GM23338 (cell line): ENCODE data around the gene XPNPEP1. TPM values are rescaled to one million over a fixed set of nuclear protein-coding genes. Genes with fewer than 3 reads are reported as not detected.

Experiments
- ATAC-seq: fragments of 200-7000 bp; cut with Tn5 transposase; 3 replicates; pipeline ENCODE4 v1.9.1; 2020
- DNase-seq: peaks from one replicate; pipeline ENCODE4 v3.0.0-alpha.2; 2015; ENCODE audit warnings: low spot score
- H2AFZ ChIP-seq: fragments of 200-600 bp; sonication (generic); 2 replicates; pipeline ENCODE4 v1.8.0; 2016; ENCODE audit warnings: antibody characterized with exemption, mild to moderate bottlenecking, moderate library complexity
- H3F3A ChIP-seq: fragments of 200-600 bp; sonication (generic); replicated peaks from 2 replicates; pipeline ENCODE4 v1.8.0; 2017; ENCODE audit warnings: antibody characterized with exemption, mixed run types, low read depth
- H3K27ac ChIP-seq: fragments of 200-600 bp; sonication (generic); 2 replicates; pipeline ENCODE4 v1.6.1; 2016; ENCODE audit warnings: low read depth
- H3K27me3 ChIP-seq: fragments of 200-600 bp; sonication (generic); 2 replicates; pipeline ENCODE4 v1.8.0; 2016; ENCODE audit warnings: mild to moderate bottlenecking, mixed run types, moderate library complexity; ENCODE audit not compliant: insufficient read depth
- H3K36me3 ChIP-seq: fragments of 200-600 bp; sonication (generic); 2 replicates; pipeline ENCODE4 v1.8.0; 2016; ENCODE audit warnings: mild to moderate bottlenecking; ENCODE audit not compliant: insufficient read depth
- H3K4me1 ChIP-seq: fragments of 200-600 bp; sonication (generic); 2 replicates; pipeline ENCODE4 v1.8.0; 2016; ENCODE audit warnings: mild to moderate bottlenecking, moderate library complexity; ENCODE audit not compliant: insufficient read depth
- H3K4me2 ChIP-seq: fragments of 200-600 bp; sonication (generic); 2 replicates; pipeline ENCODE4 v1.7.1; 2017; ENCODE audit warnings: mixed run types
- H3K4me3 ChIP-seq: fragments of 200-600 bp; sonication (generic); 2 replicates; pipeline ENCODE4 v1.6.1; 2016; ENCODE audit warnings: mixed run types
- H3K79me2 ChIP-seq: fragments of 200-600 bp; sonication (generic); replicated peaks from 2 replicates; pipeline ENCODE4 v1.8.0; 2017; ENCODE audit warnings: mild to moderate bottlenecking; ENCODE audit not compliant: insufficient read depth
- H3K9me2 ChIP-seq: fragments of 200-600 bp; sonication (generic); 2 replicates; pipeline ENCODE4 v1.8.0; 2017; ENCODE audit not compliant: insufficient read depth
- H4K20me1 ChIP-seq: fragments of 200-600 bp; sonication (generic); replicated peaks from 2 replicates; pipeline ENCODE4 v1.8.0; 2017; ENCODE audit warnings: mild to moderate bottlenecking; ENCODE audit not compliant: insufficient read depth
- H3K27ac Mint-ChIP-seq: 2 replicates; pipeline ENCODE4 v1.8.0; 2020; ENCODE audit warnings: inconsistent platforms, mild to moderate bottlenecking, moderate library complexity, mixed read lengths
- H3K27me3 Mint-ChIP-seq: 3 replicates; pipeline ENCODE4 v1.8.0; 2022; ENCODE audit warnings: low read depth, mild to moderate bottlenecking, moderate library complexity, mixed read lengths, inconsistent platforms; ENCODE audit not compliant: insufficient read depth, poor library complexity
- H3K36me3 Mint-ChIP-seq: 3 replicates; pipeline ENCODE4 v1.8.0; 2021; ENCODE audit warnings: low read depth, mild to moderate bottlenecking, inconsistent platforms, moderate library complexity, mixed read lengths
- H3K4me1 Mint-ChIP-seq: 3 replicates; pipeline ENCODE4 v1.8.0; 2020; ENCODE audit warnings: mild to moderate bottlenecking, inconsistent platforms, mixed read lengths
- H3K4me3 Mint-ChIP-seq: 3 replicates; pipeline ENCODE4 v1.8.0; 2021; ENCODE audit warnings: moderate library complexity, mild to moderate bottlenecking, inconsistent platforms, mixed read lengths
- H3K9me3 Mint-ChIP-seq: 3 replicates; pipeline ENCODE4 v1.8.0; 2020; ENCODE audit warnings: moderate library complexity, mild to moderate bottlenecking, inconsistent platforms, mixed read lengths
- CREB1 ChIP-seq: fragments of 250-450 bp; sonication (Bioruptor Pico); IDR thresholded peaks from 2 replicates; pipeline ENCODE4 v1.5.0; 2020; ENCODE audit warnings: low read depth, mild to moderate bottlenecking, moderate library complexity
- EZH2 ChIP-seq: fragments of 200-600 bp; sonication (generic); IDR thresholded peaks from one replicate; pipeline ENCODE4 v1.8.0; 2017; ENCODE audit warnings: antibody characterized with exemption, mild to moderate bottlenecking, low read depth; ENCODE audit not compliant: unreplicated experiment
- EZH2phosphoT487 ChIP-seq: fragments of 200-600 bp; sonication (generic); IDR thresholded peaks from one replicate; pipeline ENCODE4 v1.8.1; 2018; ENCODE audit warnings: antibody characterized with exemption; ENCODE audit not compliant: unreplicated experiment
- JUNB ChIP-seq: IDR thresholded peaks from one replicate; pipeline ENCODE4 v1.6.1; 2016; ENCODE audit warnings: antibody characterized with exemption; ENCODE audit not compliant: unreplicated experiment
- POLR2AphosphoS5 ChIP-seq: IDR thresholded peaks from 2 replicates; pipeline ENCODE4 v1.6.1; 2016; ENCODE audit warnings: antibody characterized with exemption, low read depth
- STAT1 ChIP-seq: IDR thresholded peaks from one replicate; pipeline ENCODE4 v1.6.1; 2016; ENCODE audit warnings: antibody characterized with exemption; ENCODE audit not compliant: unreplicated experiment
- ZNF114 ChIP-seq: fragments of 250-450 bp; sonication (Bioruptor Pico); IDR thresholded peaks from 2 replicates; pipeline ENCODE4 v1.5.0; 2020; ENCODE audit warnings: mild to moderate bottlenecking, moderate library complexity
- ZNF331 ChIP-seq: fragments of 250-450 bp; sonication (Bioruptor Pico); IDR thresholded peaks from 2 replicates; pipeline ENCODE4 v1.5.0; 2020; ENCODE audit warnings: low read depth, mild to moderate bottlenecking, moderate library complexity
- long read RNA-seq: library from polyadenylated mRNA; unstranded; transcript quantifications from one replicate; pipeline ENCODE4 v2.0.0, GENCODE V29; 2020; ENCODE audit not compliant: unreplicated experiment
- polyA plus RNA-seq: library from polyadenylated mRNA; unstranded; fragments of >200 nt; fragmentation: Nextera tagmentation; extraction: Ambion mirVana; gene quantifications from 2 replicates; pipeline ENCODE4 v1.2.1, GENCODE V29; 2016
- total RNA-seq: library from RNA; depleted of rRNA; stranded (reverse); fragments of >200 nt; shearing (Covaris generic); gene quantifications from 2 replicates; pipeline ENCODE4 v1.2.3, GENCODE V29; 2014; rRNA removed
- TF ChIP-seq, protein P1 (sequence below): fragments of 250-450 bp; sonication (Bioruptor Pico); IDR thresholded peaks from 2 replicates; pipeline ENCODE4 v1.5.0; 2020; ENCODE audit warnings: mild to moderate bottlenecking, moderate library complexity

Gene XPNPEP1
- total RNA-seq (55.8 and 60.5 TPM in 2 replicates), polyA plus RNA-seq (16.4 and 17.5 TPM in 2 replicates)
- long read RNA-seq, transcript XPNPEP1-218 (21 exons, 2,539 nt): major isoform, 20 of 29 reads
- long read RNA-seq, partial matches to known transcripts: 3 of 29 reads
- long read RNA-seq, other reads (novel, unspliced or antisense): 5 of 29 reads

DNA sequence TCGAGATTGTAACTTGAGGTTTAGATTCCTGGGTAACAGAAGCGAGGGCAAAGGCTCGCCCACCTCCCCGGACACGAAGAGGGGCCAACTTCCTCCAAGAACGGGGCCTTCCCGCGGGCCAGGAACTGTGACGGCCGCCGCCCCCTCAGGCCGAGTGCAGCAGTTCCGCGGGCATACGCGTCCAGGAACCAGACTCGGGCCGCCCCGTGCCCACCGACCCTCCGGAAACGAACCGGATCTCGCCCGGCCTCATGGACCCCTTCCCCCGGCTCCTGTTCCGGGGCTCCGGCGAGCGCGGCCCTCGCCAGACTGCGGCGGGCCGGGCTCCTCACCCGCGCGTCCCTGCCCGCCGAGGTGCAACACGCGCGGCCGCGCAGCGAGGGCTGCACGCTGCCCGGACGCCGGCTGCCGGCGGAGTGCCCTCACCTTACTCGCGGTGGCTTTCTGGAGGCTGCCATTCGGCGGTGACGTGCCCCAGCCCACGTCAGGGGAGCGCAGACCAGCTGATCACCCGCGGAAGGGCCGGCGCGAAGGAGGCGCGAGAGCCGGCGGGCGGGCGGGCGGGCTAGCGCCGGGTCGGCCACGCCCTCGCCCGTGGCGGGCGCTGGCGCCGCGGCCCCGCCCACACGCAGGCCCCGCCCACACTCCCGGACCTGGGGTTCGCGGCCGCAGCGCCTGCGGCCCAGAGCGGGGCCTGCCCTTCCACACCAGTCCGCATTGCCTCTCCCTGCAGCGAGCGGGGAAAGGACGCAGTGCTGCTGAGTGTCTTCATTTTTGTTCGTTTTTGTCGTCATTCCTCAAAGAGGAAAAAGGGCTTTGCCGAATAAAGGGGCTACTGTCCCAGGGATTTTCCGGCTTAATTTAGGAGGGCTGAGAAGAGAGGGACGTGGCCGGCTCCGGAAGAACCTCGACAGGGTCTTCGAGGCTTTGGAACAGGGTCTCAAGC, at the start of gene XPNPEP1:
TSS of gene XPNPEP1 (minus strand) at position 536 of the 946 bp plus-strand sequence. CDS start at position 458, 78 bp downstream.
- Mint-ChIP-seq H3K9me3 (peaks cover 7% of the 10 kb centered on the region; the same call in 1 of the 3 replicates), H3K4me3 (peak within 1 kb of the TSS; percentile 86), H3K36me3 (no peaks in the 10 kb centered on the region; the same call in 2 of the 3 replicates), H3K27me3 (peaks cover 18% of the 10 kb centered on the region), H3K27ac (no peak within 1 kb of the TSS), H3K4me1 (peaks cover 28% of the 10 kb centered on the region)
- Histone ChIP-seq H3K27me3 (peaks cover 12% of the 10 kb centered on the region), H3K9me2 (peaks cover 5% of the 10 kb centered on the region; the same call in 1 of the 2 replicates), H4K20me1 (no peaks in the 10 kb centered on the region), H3K4me3 (peak within 1 kb of the TSS; percentile 79), H3K36me3 (no peaks in the 10 kb centered on the region), H3K4me2 (peak within 1 kb of the TSS; percentile 84), H3K4me1 (peaks cover 30% of the 10 kb centered on the region), H3F3A (no peaks in the 10 kb centered on the region), H2AFZ (peak within 1 kb of the TSS; percentile 75; the same call in 1 of the 2 replicates), H3K27ac (no peak within 1 kb of the TSS), H3K79me2 (peaks cover 13% of the 10 kb centered on the region)
- ATAC-seq (peak; percentile 91), DNase-seq (peak; percentile 84)
- TF ChIP-seq CREB1 (CRISPR knock-in tag): peak; percentile 81
- peak; percentile 81 for TF ChIP-seq POLR2AphosphoS5
- no peak for TF ChIP-seq STAT1

DNA sequence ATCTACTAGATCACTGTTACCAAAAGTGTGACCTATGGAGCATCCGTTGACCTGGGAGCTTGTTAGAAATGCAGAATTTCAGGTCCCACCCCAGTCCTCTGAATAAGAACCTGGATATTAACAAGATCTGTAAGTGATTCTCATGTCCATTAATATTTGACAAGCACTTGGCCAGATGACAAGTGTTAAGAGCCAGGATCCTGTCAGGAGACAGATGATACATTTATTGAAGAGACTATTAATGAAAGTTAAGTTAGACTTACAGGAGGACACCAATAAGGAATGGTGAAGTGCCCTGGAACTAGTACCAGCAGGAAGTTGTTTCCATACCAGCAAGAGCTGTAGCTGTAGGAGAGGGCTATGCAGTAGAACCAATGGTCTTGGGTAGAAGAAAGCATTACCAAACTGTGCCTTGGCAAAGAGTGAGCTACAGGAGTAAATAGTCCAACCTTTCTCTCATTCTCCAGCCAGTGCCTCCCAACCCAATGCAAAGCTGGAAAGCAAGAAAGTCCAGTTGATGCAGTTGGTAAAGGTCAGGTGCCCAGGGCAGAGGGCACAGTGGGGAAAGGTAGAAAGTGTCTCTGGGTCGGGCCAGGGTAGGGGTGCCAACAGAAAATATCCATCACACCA, 49.2 kb upstream of the XPNPEP1 start:
- Mint-ChIP-seq H3K27me3 (peaks cover 3% of the 10 kb centered on the region), H3K36me3 (no peaks in the 10 kb centered on the region)

More for the DNA sequence above, 49.2 kb upstream of the XPNPEP1 start:
- H3K4me1 Mint-ChIP-seq: peaks cover 30% of the 10 kb centered on the region
- H3K27ac ChIP-seq: no peak overlapping the region
- peaks cover 17% of the 10 kb centered on the region for H3K4me1 ChIP-seq
- H3K9me3 Mint-ChIP-seq: no peaks in the 10 kb centered on the region
- H3K9me2 ChIP-seq: no peaks in the 10 kb centered on the region
- no peaks in the 10 kb centered on the region for H3F3A ChIP-seq
- TF ChIP-seq ZNF114 (CRISPR knock-in tag): no peak
- no peak for TF ChIP-seq EZH2
- no peak for TF ChIP-seq EZH2phosphoT487
- no peak for TF ChIP-seq JUNB
- TF ChIP-seq, protein P1, sequence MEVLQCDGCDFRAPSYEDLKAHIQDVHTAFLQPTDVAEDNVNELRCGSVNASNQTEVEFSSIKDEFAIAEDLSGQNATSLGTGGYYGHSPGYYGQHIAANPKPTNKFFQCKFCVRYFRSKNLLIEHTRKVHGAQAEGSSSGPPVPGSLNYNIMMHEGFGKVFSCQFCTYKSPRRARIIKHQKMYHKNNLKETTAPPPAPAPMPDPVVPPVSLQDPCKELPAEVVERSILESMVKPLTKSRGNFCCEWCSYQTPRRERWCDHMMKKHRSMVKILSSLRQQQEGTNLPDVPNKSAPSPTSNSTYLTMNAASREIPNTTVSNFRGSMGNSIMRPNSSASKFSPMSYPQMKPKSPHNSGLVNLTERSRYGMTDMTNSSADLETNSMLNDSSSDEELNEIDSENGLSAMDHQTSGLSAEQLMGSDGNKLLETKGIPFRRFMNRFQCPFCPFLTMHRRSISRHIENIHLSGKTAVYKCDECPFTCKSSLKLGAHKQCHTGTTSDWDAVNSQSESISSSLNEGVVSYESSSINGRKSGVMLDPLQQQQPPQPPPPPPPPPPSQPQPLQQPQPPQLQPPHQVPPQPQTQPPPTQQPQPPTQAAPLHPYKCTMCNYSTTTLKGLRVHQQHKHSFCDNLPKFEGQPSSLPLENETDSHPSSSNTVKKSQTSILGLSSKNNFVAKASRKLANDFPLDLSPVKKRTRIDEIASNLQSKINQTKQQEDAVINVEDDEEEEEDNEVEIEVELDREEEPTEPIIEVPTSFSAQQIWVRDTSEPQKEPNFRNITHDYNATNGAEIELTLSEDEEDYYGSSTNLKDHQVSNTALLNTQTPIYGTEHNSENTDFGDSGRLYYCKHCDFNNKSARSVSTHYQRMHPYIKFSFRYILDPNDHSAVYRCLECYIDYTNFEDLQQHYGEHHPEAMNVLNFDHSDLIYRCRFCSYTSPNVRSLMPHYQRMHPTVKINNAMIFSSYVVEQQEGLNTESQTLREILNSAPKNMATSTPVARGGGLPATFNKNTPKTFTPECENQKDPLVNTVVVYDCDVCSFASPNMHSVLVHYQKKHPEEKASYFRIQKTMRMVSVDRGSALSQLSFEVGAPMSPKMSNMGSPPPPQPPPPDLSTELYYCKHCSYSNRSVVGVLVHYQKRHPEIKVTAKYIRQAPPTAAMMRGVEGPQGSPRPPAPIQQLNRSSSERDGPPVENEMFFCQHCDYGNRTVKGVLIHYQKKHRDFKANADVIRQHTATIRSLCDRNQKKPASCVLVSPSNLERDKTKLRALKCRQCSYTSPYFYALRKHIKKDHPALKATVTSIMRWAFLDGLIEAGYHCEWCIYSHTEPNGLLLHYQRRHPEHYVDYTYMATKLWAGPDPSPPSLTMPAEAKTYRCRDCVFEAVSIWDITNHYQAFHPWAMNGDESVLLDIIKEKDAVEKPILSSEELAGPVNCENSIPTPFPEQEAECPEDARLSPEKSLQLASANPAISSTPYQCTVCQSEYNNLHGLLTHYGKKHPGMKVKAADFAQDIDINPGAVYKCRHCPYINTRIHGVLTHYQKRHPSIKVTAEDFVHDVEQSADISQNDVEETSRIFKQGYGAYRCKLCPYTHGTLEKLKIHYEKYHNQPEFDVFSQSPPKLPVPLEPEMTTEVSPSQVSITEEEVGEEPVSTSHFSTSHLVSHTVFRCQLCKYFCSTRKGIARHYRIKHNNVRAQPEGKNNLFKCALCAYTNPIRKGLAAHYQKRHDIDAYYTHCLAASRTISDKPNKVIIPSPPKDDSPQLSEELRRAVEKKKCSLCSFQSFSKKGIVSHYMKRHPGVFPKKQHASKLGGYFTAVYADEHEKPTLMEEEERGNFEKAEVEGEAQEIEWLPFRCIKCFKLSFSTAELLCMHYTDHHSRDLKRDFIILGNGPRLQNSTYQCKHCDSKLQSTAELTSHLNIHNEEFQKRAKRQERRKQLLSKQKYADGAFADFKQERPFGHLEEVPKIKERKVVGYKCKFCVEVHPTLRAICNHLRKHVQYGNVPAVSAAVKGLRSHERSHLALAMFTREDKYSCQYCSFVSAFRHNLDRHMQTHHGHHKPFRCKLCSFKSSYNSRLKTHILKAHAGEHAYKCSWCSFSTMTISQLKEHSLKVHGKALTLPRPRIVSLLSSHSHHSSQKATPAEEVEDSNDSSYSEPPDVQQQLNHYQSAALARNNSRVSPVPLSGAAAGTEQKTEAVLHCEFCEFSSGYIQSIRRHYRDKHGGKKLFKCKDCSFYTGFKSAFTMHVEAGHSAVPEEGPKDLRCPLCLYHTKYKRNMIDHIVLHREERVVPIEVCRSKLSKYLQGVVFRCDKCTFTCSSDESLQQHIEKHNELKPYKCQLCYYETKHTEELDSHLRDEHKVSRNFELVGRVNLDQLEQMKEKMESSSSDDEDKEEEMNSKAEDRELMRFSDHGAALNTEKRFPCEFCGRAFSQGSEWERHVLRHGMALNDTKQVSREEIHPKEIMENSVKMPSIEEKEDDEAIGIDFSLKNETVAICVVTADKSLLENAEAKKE: no peak
- no peak for TF ChIP-seq POLR2AphosphoS5
- TF ChIP-seq STAT1: no peak
- TF ChIP-seq CREB1 (CRISPR knock-in tag): no peak
- TF ChIP-seq ZNF331 (CRISPR knock-in tag): no peak
- H3K4me3 Mint-ChIP-seq: no peak overlapping the region
- H3K27ac Mint-ChIP-seq: no peak overlapping the region
- DNase-seq (no peak), ATAC-seq (no peak)
- no peak overlapping the region for H3K4me2 ChIP-seq
- no peak overlapping the region for H2AFZ ChIP-seq
- H3K79me2 ChIP-seq: no peaks in the 10 kb centered on the region
- H3K27me3 ChIP-seq: no peaks in the 10 kb centered on the region
- no peaks in the 10 kb centered on the region for H3K36me3 ChIP-seq
- no peaks in the 10 kb centered on the region for H4K20me1 ChIP-seq
- H3K4me3 ChIP-seq: no peak overlapping the region
